ENCODE results near the gene ZMPSTE24. TPM values are rescaled to one million over a fixed set of nuclear protein-coding genes. Genes with fewer than 3 reads are reported as not detected.

The ZMPSTE24 gene
- total RNA-seq, 1 experiment from 2014 or later: 112 TPM

DNA sequence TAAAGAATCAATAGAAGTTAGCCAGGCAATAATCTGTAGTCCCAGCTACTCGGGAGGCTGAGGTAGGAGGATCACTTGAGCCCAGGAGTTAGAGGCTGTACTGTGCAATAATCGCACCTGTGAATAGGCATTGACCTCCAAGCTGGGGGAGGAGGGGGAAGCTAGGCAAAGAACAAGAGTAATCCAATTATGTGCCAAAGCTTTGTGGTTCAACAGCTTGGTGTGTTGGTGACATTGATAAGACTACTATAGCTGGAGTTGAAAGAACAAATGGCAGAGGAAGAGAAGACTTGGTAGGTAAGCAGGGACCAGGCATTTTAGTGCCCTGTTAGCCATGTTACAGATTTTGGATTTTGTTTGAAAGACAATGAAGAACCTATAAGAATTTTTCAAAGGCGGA lies 12.3 kb upstream of the ZMPSTE24 start:
- H3K4me1 ChIP-seq (replicated peaks): peaks cover 65% of the 10 kb centered on the region
- no peak overlapping the region for H3K4me3 ChIP-seq
- H3K36me3 ChIP-seq: peaks cover under 1% of the 10 kb centered on the region; the same call in 1 of the 2 replicates
- peak overlapping the region; percentile 1; the same call in 1 of the 2 replicates for H3K27ac ChIP-seq
- DNase-seq (ENCODE audit: low read depth in 1 of 2, low spot score in 2 of 2): no peak
- no peaks in the 10 kb centered on the region for H3K27me3 ChIP-seq (replicated peaks)
- no peaks in the 10 kb centered on the region for H3K9me3 ChIP-seq (replicated peaks)

DNA sequence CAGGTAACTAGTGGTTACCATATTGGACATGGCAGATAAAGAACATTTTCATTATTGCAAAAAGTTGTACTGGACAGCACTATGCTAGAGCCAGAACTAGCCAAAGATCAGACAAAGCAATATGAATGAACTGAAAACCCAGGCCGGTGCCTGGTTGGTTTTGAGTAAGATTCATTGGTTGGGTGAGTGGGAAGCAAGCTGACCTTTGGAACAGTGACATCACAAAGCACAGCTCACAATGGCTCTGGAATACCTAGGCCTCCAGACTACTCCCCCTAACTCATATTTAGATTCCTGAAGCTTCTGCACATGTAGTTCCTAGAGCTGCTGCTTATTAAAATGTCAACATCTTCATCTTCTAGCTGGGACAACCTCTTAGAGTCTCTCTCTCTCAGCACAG lies 10.4 kb upstream of the ZMPSTE24 start, which contains the start of gene TMCO2:
TMCO2 (plus strand) TSS at position 283 of the 400 bp plus-strand sequence; CDS start at position 340, 57 bp downstream.
- peaks cover 47% of the 10 kb centered on the region for H3K4me1 ChIP-seq (replicated peaks)
- no peak for DNase-seq (ENCODE audit: low read depth in 1 of 2, low spot score in 2 of 2)
- H3K27ac ChIP-seq: peak within 1 kb of the TSS; percentile 5; the same call in 1 of the 2 replicates
- no peaks in the 10 kb centered on the region for H3K27me3 ChIP-seq (replicated peaks)
- no peaks in the 10 kb centered on the region for H3K9me3 ChIP-seq (replicated peaks)
- H3K4me3 ChIP-seq: no peak within 1 kb of the TSS
- no peaks in the 10 kb centered on the region for H3K36me3 ChIP-seq

DNA sequence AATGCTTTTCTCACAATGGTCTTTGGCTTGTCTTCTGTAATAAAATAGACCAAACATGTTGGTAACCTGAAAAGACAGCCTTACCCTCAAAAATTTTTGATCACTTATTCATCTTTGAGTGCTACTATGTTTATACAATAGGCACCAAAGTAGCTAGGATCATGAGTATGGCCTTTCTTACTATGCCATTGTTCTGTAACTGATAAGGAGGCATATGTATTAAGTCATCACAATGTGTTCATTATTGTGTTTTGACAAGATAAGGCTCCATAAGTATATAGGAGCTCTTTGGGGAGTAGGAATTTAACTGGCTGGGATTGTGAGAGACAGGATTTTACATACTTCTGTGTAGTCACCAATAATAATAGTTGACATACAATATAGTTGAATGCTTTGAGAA lies 9.6 kb upstream of the ZMPSTE24 start:
- H3K9me3 ChIP-seq (replicated peaks): no peaks in the 10 kb centered on the region
- peak overlapping the region; percentile 5; the same call in 1 of the 2 replicates for H3K27ac ChIP-seq
- H3K27me3 ChIP-seq (replicated peaks): no peaks in the 10 kb centered on the region
- H3K4me3 ChIP-seq: no peak overlapping the region
- peaks cover 40% of the 10 kb centered on the region for H3K4me1 ChIP-seq (replicated peaks)
- no peak for DNase-seq (ENCODE audit: low read depth in 1 of 2, low spot score in 2 of 2)
- no peaks in the 10 kb centered on the region for H3K36me3 ChIP-seq

DNA sequence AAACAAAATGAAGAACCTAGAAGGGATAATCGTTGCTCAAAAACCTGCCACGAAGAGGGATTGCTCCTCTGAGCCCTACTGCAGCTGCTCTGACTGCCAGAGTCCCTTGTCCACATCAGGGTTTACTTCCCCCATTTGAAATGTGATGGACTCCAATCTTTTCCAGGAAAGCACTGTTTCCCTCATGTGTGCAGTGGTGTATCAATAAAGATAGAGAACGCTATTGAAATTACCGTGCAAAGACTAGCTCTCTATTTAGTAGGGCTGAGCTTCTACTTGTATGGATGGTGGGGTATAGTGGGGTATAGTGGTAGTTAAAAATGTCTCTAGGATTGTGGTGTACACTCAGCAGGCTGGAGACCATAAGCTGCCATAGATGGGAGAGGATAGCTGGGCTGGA lies 6.6 kb upstream of the ZMPSTE24 start:
- Histone ChIP-seq H3K27ac (no peak overlapping the region), H3K4me1 (replicated peaks) (peaks cover 16% of the 10 kb centered on the region), H3K36me3 (no peaks in the 10 kb centered on the region; the same call in 1 of the 2 replicates), H3K9me3 (replicated peaks) (no peaks in the 10 kb centered on the region), H3K27me3 (replicated peaks) (no peaks in the 10 kb centered on the region), H3K4me3 (no peak overlapping the region)
- DNase-seq (ENCODE audit: low read depth in 1 of 2, low spot score in 2 of 2): no peak

DNA sequence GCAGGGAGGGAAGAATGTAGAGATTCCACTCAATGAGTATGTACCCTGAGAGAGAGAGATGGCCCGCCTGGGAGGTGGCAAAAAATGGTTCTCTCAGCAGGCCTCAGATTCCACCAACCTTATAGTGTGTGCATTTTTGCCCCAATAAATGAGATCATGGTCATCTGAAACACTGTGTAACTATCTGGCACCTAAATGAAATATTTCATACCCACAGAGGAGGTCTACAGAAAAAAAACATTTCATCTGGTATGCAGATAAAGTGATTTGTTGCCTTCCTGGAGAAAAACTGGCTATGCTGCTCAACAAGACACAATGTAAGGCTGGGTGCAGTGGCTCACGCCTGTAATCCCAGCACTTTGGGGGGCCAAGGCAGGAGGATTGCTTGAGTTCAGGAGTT lies 5.4 kb upstream of the ZMPSTE24 start:
- no peak for DNase-seq (ENCODE audit: low read depth in 1 of 2, low spot score in 2 of 2)
- H3K9me3 ChIP-seq (replicated peaks): no peaks in the 10 kb centered on the region

DNA sequence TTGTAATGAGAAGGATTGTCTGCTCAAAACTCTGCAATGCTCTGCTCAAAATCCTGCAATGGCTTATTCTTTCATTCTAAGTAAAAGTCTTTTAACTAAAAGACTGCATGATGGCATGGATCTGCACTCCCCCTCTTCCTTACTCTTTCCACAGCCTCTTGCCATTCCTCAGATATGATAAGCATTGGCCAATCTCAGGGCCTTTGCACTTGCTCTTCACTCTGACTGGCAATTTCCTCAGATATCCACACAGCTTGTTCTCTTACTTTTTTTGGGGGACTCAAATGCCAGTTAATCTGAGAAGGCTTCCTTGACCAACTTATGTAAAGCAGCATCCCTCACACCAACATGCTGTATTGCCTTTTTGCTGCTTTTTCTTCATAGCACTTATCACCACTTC lies 2.8 kb upstream of the ZMPSTE24 start:
- no peak overlapping the region for H3K27ac ChIP-seq
- no peak for DNase-seq (ENCODE audit: low read depth in 1 of 2, low spot score in 2 of 2)
- no peaks in the 10 kb centered on the region for H3K27me3 ChIP-seq (replicated peaks)
- H3K4me3 ChIP-seq: no peak overlapping the region
- H3K36me3 ChIP-seq: peaks cover 17% of the 10 kb centered on the region
- no peaks in the 10 kb centered on the region for H3K9me3 ChIP-seq (replicated peaks)
- H3K4me1 ChIP-seq (replicated peaks): peaks cover 4% of the 10 kb centered on the region; the same call in 1 of the 2 replicates

More for the DNA sequence above, 5.4 kb upstream of the ZMPSTE24 start:
- Histone ChIP-seq H3K4me1 (replicated peaks) (peaks cover 18% of the 10 kb centered on the region), H3K27ac (no peak overlapping the region), H3K27me3 (replicated peaks) (no peaks in the 10 kb centered on the region), H3K36me3 (peaks cover 2% of the 10 kb centered on the region; the same call in 1 of the 2 replicates), H3K4me3 (no peak overlapping the region)

DNA sequence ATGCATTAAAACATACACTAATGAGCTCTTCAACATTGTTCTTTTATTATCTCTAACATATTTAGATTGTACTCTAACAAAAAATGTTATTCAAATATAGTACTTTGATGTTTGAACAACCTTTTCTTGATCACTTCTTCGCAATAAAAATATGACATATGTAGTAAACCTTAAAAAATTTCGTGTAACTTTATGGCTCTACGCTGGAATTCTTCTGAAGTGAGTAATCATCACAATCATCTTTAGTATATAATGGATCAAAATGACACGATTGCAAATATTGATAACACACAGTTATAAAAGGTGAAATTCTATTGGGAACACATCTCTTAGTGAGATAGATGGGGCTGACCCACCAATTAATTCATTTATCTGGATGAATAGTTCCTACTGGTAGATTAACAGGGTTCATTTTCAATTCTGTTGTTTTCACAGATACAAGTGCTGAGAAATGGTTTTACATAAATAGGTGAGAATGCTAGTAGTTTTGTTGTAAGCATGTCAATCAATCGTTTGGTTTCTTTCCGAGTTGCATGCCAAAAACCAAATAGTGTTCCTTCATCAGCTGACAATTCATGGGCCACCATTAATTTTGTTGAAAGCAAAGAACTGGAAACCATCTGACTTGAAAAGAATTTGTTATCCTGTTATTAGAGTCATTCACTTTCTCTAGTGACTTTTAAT lies 1.5 kb upstream of the ZMPSTE24 start:
- Histone ChIP-seq H3K27me3 (replicated peaks) (no peaks in the 10 kb centered on the region), H3K9me3 (replicated peaks) (no peaks in the 10 kb centered on the region), H3K36me3 (peaks cover 30% of the 10 kb centered on the region), H3K4me3 (peak overlapping the region; percentile 71), H3K27ac (peak overlapping the region; percentile 91), H3K4me1 (replicated peaks) (peaks cover 4% of the 10 kb centered on the region; the same call in 1 of the 2 replicates)
- DNase-seq (ENCODE audit: low read depth in 1 of 2, low spot score in 2 of 2): no peak

DNA sequence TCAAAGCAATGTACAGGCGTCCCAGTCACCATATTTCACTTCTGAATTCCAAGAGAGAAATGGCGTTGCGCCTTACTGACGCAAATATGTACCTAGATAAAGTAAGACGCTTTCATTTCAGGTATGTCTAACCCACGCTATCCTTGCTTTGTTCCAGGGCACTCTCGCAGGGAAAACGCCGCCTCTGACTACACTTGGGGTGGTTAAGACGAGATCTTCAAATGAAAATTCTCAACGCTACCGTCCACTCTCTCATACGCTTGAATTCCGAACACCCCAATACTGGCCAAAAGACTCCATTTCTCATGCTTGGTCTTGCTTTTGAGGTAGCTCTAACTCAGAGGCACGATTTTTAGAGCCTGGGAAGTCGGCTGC lies 736 bp upstream of the ZMPSTE24 start:
- Histone ChIP-seq H3K9me3 (replicated peaks) (no peaks in the 10 kb centered on the region), H3K27me3 (replicated peaks) (no peaks in the 10 kb centered on the region), H3K4me1 (replicated peaks) (peaks cover 4% of the 10 kb centered on the region; the same call in 1 of the 2 replicates), H3K27ac (peak overlapping the region; percentile 91), H3K36me3 (peaks cover 37% of the 10 kb centered on the region), H3K4me3 (peak overlapping the region; percentile 71)
- no peak for DNase-seq (ENCODE audit: low read depth in 1 of 2, low spot score in 2 of 2)

DNA sequence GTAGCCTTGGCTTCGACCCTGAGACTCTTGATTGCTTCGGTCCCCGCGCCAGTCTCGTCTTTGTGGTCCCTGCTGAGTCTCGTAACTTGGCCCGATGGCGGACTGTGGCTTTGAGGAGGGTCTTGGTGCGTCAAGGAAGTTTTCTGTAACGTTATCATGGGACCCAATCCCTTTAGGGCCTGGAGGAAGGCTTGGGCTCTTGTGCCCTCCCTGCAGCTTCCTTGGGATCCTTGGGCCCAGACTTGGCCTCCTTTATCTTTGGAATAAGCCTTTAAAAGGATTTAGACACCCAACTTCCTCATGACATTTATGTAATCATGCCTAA lies 371 bp downstream of the ZMPSTE24 start:
- H3K9me3 ChIP-seq (replicated peaks): no peaks in the 10 kb centered on the region
- H3K4me3 ChIP-seq: peak overlapping the region; percentile 71
- H3K4me1 ChIP-seq (replicated peaks): peaks cover 4% of the 10 kb centered on the region; the same call in 1 of the 2 replicates
- no peaks in the 10 kb centered on the region for H3K27me3 ChIP-seq (replicated peaks)
- H3K27ac ChIP-seq: peak overlapping the region; percentile 45
- H3K36me3 ChIP-seq: peaks cover 48% of the 10 kb centered on the region
- no peak for DNase-seq (ENCODE audit: low read depth in 1 of 2, low spot score in 2 of 2)

DNA sequence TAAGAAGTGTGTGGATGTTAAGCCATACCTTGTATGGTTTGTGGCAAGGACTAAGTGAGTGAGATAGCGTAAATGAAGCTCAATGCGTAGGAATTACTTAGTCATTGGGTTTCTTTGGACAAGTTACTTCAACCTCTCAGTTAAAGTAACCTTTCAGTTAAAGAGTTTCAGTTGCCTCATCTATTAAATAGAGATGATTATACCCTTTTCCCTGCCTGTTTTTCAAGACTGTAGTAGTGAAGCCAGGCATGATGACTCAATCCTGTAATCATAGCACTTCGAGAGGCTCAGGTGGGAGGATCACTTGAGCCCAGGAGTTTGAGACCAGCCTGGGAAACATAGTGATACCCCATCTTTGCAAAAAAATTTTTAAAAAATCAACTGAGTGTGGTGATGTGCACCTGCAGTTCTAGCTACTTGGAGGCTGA lies 6.3 kb downstream of the ZMPSTE24 start:
- no peak overlapping the region for H3K27ac ChIP-seq
- no peak for DNase-seq (ENCODE audit: low read depth in 1 of 2, low spot score in 2 of 2)
- no peak overlapping the region for H3K4me3 ChIP-seq
- H3K36me3 ChIP-seq: peaks cover 90% of the 10 kb centered on the region
- no peaks in the 10 kb centered on the region for H3K9me3 ChIP-seq (replicated peaks)
- no peaks in the 10 kb centered on the region for H3K27me3 ChIP-seq (replicated peaks)
- H3K4me1 ChIP-seq (replicated peaks): no peaks in the 10 kb centered on the region

DNA sequence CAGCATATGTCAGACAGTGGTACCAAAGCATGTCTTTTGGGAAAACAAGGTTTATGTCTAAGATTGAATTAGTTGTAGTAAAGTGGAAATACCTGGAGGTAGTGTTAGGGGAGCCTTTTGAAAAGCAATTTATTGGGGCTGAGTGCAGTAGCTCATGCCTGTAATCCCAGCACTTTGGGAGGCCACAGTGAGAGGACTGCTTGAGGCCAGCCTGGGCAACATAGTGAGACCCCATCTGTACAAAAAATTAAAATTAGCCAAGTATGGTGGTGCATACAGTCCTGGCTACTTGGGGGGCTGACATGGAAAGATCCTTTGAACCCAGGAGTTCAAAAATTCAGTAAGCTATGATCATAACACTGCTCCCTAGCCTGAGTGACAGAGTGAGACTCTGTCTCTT lies 7.3 kb downstream of the ZMPSTE24 start:
- H3K9me3 ChIP-seq (replicated peaks): no peaks in the 10 kb centered on the region

DNA sequence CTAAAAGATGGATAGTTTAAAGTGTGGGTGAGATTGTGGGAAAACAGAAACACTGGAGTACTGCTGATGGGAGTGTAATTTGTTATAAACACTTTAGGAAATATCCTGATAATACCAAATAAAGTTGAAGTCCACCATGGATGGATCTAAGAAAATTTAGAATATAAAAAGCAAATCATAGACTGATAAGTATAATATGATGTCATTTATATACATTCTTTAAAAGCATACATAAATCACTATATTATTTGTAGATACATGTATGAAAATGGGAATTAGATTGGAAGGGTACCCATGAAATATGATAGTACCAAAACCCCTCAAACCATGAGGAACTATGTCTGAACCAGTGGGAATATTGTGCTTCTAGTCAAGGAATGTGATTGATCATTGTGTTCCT lies 7.9 kb downstream of the ZMPSTE24 start:
- no peak overlapping the region for H3K27ac ChIP-seq
- H3K36me3 ChIP-seq: peaks cover 93% of the 10 kb centered on the region

More for the DNA sequence above, 7.3 kb downstream of the ZMPSTE24 start:
- Histone ChIP-seq H3K27me3 (replicated peaks) (no peaks in the 10 kb centered on the region), H3K36me3 (peaks cover 93% of the 10 kb centered on the region), H3K27ac (no peak overlapping the region), H3K4me3 (no peak overlapping the region), H3K4me1 (replicated peaks) (no peaks in the 10 kb centered on the region)
- no peak for DNase-seq (ENCODE audit: low read depth in 1 of 2, low spot score in 2 of 2)

DNA sequence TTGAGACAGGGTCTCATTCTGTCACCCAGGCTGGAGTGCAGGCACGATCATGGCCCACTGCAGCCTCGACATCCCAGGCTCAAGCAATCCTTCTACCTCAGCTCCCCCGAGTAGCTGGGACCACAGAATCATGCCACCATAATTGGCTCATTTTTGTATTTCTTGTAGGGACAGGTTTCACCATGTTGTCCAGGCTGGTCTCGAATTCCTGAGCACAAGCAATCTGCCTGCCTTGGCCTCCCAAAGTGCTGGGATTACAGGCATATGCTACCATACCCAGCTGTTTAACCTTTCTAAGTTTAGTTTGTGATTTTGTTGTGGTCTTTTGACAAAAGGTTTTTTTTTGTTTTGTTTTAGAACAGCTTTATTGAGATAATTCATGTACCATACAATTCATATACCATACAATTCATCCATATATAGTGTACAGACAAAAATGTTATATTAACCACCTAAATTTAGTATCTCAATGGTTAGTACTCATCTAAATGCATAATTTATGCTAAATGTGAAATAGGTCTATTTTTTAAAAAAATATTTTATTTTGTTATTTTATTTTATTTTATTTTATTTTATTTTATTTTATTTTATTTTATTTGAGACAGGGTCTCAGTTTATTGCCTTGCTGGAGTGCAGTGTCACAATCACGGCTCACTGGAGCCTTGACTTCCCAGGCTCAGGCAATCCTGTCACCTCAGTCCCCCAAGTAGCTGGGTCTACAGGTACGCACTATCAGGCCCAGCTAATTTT lies 8.9 kb downstream of the ZMPSTE24 start:
- H3K4me3 ChIP-seq: no peak overlapping the region
- no peak for DNase-seq (ENCODE audit: low read depth in 1 of 2, low spot score in 2 of 2)
- H3K27me3 ChIP-seq (replicated peaks): no peaks in the 10 kb centered on the region
- no peak overlapping the region for H3K27ac ChIP-seq
- H3K9me3 ChIP-seq (replicated peaks): no peaks in the 10 kb centered on the region
- no peaks in the 10 kb centered on the region for H3K4me1 ChIP-seq (replicated peaks)
- H3K36me3 ChIP-seq: peaks cover 93% of the 10 kb centered on the region

More for the DNA sequence above, 7.9 kb downstream of the ZMPSTE24 start:
- Histone ChIP-seq H3K27me3 (replicated peaks) (no peaks in the 10 kb centered on the region), H3K9me3 (replicated peaks) (no peaks in the 10 kb centered on the region), H3K4me3 (no peak overlapping the region), H3K4me1 (replicated peaks) (no peaks in the 10 kb centered on the region)
- no peak for DNase-seq (ENCODE audit: low read depth in 1 of 2, low spot score in 2 of 2)

DNA sequence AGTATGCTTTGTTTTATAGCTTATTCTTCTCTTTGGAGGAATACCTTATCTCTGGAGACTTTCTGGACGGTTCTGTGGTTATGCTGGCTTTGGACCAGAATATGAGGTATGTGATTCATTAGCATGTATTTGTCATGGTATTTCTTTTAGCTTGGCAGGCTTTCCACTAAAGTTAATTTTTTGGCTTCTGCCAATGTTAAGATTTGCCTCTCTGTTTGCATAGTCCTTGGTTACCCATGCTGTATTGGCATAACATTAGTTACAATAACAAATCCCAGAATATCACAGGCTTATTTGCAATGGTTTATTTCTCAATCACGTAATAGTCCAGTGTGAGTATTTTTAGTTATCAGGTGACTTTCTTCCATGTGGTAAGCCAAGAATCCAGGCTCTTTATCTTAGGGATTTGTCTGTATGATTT lies 9.7 kb downstream of the ZMPSTE24 start:
- no peak overlapping the region for H3K4me3 ChIP-seq
- H3K27me3 ChIP-seq (replicated peaks): no peaks in the 10 kb centered on the region
- H3K27ac ChIP-seq: no peak overlapping the region
- H3K4me1 ChIP-seq (replicated peaks): no peaks in the 10 kb centered on the region
- no peaks in the 10 kb centered on the region for H3K9me3 ChIP-seq (replicated peaks)
- H3K36me3 ChIP-seq: peaks cover 93% of the 10 kb centered on the region
- no peak for DNase-seq (ENCODE audit: low read depth in 1 of 2, low spot score in 2 of 2)

All from SJSA1 (cell line).